ENCODE data around the gene NEO1. TPM values are rescaled to one million over a fixed set of nuclear protein-coding genes. Genes with fewer than 3 reads are reported as not detected.

Gene NEO1
- total and polyA plus RNA-seq, 4 donors: 1.6 to 9.9 (median 5.8) TPM

DNA sequence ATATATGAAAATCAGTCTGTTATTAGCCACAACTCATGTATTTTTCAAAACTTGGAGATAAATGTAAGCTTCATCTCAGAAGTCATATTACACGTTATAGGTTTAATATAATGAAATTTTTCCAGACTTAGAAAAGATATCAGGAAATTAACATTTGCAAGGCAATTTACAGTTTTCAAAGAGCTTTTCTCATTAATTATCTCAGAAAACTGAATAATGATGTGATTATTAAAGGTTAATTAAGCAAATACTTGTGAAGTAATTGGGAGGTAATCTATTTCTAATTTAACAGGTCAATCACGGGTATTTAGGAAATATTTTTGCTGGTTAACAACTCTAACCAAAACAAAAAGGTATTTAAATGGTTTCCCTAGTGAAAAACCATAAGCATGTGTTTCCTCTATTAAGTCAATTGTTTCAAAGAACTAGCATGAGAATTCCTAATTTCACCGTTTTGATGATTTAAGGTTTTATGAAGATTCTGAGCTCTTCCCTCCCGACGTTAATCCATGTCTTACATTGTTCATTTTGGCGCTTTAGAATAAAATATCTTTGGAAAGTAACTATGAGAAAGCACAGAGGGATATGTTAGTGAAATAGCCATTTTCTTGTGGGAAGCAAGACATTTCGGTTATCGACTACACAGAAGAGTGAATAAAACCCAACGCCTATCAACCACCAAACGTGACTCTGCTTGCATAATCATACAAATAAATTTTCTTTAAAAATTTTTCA, 1.5 kb upstream of the NEO1 start:
- Histone ChIP-seq H3K27me3 (ENCODE audit: control insufficient read depth in 4 of 4, insufficient read depth in 4 of 4, low read length in 3 of 4) (no peaks in the 10 kb centered on the region), H3K4me1 (ENCODE audit: control insufficient read depth in 4 of 4, insufficient read depth in 4 of 4, low read length in 3 of 4) (peaks cover 0 to 16% (median 1%) of the 10 kb centered on the region in 4 donors), H3K9ac (ENCODE audit: low read depth in 1 of 2, low read length in 2 of 2) (peak overlapping the region; percentile 87 to 92), H3K36me3 (ENCODE audit: control insufficient read depth in 4 of 4, insufficient read depth in 3 of 4, low read depth in 1 of 4, low read length in 3 of 4) (no peaks in the 10 kb centered on the region), H3K4me3 (ENCODE audit: low read depth in 1 of 3, low read length in 3 of 3) (peak overlapping the region; percentile 66 to 99 (median 78)), H3K27ac (ENCODE audit: low read depth in 1 of 2, low read length in 2 of 2) (peak overlapping the region; percentile 88 to 95), H3K9me3 (ENCODE audit: control insufficient read depth in 4 of 4, low read length in 3 of 4) (no peaks in the 10 kb centered on the region)
- TF ChIP-seq TAF1 (conservative IDR thresholded peaks at IDR 0.05) (no peak), FOXA2 (IDR thresholded peaks at IDR 0.05) (no peak), HNF4G (IDR thresholded peaks at IDR 0.05) (no peak), YY1 (IDR thresholded peaks at IDR 0.05) (no peak), HNF4A (conservative IDR thresholded peaks at IDR 0.05) (no peak), RAD21 (IDR thresholded peaks at IDR 0.05) (no peak), GABPA (IDR thresholded peaks at IDR 0.05 in 1 of 2, conservative IDR thresholded peaks at IDR 0.05 in 1 of 2) (no peak), JUND (IDR thresholded peaks at IDR 0.05) (no peak), SP1 (IDR thresholded peaks at IDR 0.05) (no peak), NR2F2 (IDR thresholded peaks at IDR 0.05) (no peak), RXRA (IDR thresholded peaks at IDR 0.05) (no peak), FOXA1 (IDR thresholded peaks at IDR 0.05) (no peak)
- TF ChIP-seq, protein P1, sequence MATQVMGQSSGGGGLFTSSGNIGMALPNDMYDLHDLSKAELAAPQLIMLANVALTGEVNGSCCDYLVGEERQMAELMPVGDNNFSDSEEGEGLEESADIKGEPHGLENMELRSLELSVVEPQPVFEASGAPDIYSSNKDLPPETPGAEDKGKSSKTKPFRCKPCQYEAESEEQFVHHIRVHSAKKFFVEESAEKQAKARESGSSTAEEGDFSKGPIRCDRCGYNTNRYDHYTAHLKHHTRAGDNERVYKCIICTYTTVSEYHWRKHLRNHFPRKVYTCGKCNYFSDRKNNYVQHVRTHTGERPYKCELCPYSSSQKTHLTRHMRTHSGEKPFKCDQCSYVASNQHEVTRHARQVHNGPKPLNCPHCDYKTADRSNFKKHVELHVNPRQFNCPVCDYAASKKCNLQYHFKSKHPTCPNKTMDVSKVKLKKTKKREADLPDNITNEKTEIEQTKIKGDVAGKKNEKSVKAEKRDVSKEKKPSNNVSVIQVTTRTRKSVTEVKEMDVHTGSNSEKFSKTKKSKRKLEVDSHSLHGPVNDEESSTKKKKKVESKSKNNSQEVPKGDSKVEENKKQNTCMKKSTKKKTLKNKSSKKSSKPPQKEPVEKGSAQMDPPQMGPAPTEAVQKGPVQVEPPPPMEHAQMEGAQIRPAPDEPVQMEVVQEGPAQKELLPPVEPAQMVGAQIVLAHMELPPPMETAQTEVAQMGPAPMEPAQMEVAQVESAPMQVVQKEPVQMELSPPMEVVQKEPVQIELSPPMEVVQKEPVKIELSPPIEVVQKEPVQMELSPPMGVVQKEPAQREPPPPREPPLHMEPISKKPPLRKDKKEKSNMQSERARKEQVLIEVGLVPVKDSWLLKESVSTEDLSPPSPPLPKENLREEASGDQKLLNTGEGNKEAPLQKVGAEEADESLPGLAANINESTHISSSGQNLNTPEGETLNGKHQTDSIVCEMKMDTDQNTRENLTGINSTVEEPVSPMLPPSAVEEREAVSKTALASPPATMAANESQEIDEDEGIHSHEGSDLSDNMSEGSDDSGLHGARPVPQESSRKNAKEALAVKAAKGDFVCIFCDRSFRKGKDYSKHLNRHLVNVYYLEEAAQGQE (IDR thresholded peaks at IDR 0.05): no peak
- TF ChIP-seq, protein P2, sequence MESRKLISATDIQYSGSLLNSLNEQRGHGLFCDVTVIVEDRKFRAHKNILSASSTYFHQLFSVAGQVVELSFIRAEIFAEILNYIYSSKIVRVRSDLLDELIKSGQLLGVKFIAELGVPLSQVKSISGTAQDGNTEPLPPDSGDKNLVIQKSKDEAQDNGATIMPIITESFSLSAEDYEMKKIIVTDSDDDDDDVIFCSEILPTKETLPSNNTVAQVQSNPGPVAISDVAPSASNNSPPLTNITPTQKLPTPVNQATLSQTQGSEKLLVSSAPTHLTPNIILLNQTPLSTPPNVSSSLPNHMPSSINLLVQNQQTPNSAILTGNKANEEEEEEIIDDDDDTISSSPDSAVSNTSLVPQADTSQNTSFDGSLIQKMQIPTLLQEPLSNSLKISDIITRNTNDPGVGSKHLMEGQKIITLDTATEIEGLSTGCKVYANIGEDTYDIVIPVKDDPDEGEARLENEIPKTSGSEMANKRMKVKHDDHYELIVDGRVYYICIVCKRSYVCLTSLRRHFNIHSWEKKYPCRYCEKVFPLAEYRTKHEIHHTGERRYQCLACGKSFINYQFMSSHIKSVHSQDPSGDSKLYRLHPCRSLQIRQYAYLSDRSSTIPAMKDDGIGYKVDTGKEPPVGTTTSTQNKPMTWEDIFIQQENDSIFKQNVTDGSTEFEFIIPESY (IDR thresholded peaks at IDR 0.05): no peak
- TF ChIP-seq, protein P3, sequence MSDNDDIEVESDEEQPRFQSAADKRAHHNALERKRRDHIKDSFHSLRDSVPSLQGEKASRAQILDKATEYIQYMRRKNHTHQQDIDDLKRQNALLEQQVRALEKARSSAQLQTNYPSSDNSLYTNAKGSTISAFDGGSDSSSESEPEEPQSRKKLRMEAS (IDR thresholded peaks at IDR 0.05): no peak
- TF ChIP-seq, protein P4, sequence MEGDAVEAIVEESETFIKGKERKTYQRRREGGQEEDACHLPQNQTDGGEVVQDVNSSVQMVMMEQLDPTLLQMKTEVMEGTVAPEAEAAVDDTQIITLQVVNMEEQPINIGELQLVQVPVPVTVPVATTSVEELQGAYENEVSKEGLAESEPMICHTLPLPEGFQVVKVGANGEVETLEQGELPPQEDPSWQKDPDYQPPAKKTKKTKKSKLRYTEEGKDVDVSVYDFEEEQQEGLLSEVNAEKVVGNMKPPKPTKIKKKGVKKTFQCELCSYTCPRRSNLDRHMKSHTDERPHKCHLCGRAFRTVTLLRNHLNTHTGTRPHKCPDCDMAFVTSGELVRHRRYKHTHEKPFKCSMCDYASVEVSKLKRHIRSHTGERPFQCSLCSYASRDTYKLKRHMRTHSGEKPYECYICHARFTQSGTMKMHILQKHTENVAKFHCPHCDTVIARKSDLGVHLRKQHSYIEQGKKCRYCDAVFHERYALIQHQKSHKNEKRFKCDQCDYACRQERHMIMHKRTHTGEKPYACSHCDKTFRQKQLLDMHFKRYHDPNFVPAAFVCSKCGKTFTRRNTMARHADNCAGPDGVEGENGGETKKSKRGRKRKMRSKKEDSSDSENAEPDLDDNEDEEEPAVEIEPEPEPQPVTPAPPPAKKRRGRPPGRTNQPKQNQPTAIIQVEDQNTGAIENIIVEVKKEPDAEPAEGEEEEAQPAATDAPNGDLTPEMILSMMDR (IDR thresholded peaks at IDR 0.05; ENCODE audit: low read depth, low read length, missing input control): no peak
- TF ChIP-seq, protein P5, sequence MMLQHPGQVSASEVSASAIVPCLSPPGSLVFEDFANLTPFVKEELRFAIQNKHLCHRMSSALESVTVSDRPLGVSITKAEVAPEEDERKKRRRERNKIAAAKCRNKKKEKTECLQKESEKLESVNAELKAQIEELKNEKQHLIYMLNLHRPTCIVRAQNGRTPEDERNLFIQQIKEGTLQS (IDR thresholded peaks at IDR 0.05): no peak
- DNase-seq (ENCODE audit: low spot score): no peak
- 32% methylated on average over 10 of the region's 10 CpGs for WGBS
